Endothelial cell of umbilical vein (primary cell): ENCODE measurements around the gene SLC2A11. TPM values are rescaled to one million over a fixed set of nuclear protein-coding genes. Genes with fewer than 3 reads are reported as not detected.

Experiments used
- BruUV-seq: library from RNA; stranded (reverse); fragments of 400-500 nt; replicated peaks from 2 replicates; lab custom pipeline; 2021; lab: Mats Ljungman, UMichigan
- CTCF ChIA-PET: fragments of 300-600, 350-600 bp; sonication (Branson Sonifier 250); formaldehyde crosslinking; loops from one replicate; lab custom pipeline; 2021; ENCODE audit warnings: antibody characterized with exemption, inconsistent platforms; lab: Charles Lee
- POLR2A ChIA-PET: fragments of 300-600, 350-600 bp; sonication (Branson Sonifier 250); formaldehyde crosslinking; loops from one replicate; lab custom pipeline; 2021; ENCODE audit warnings: antibody characterized with exemption, inconsistent platforms; lab: Charles Lee
- DNase-seq: peaks from one replicate; pipeline ENCODE4 v3.0.0-alpha.2; 2011; ENCODE audit warnings: low read depth, low spot score
- FAIRE-seq: peaks from 2 replicates; lab custom pipeline; 2011; peaks lifted over from hg19 to GRCh38; lab: Jason Lieb, UNC
- H2AFZ ChIP-seq: 2 replicates; pipeline ENCODE4 v1.6.0; 2012; ENCODE audit warnings: low read depth, low read length, control low read depth, inconsistent platforms
- H3K27ac ChIP-seq: 2 replicates; pipeline ENCODE4 v1.5.1; 2011; ENCODE audit warnings: low read depth, mild to moderate bottlenecking, control low read depth, low read length, moderate library complexity; ENCODE audit not compliant: insufficient read depth
- H3K27me3 ChIP-seq, 2 experiments: 2 replicates each; pipeline versions ENCODE4 v1.6.0 to v1.6.1; 2011; ENCODE audit warnings: low read length in 2 of 2, mixed read lengths in 1 of 2; ENCODE audit not compliant: control insufficient read depth in 2 of 2, insufficient read depth in 2 of 2
- H3K36me3 ChIP-seq, 2 experiments: 2 replicates in 1 of 2; 3 replicates in 1 of 2; pipeline ENCODE4 v1.5.1; 2011; ENCODE audit warnings: low read length in 2 of 2, mild to moderate bottlenecking in 1 of 2, moderate library complexity in 1 of 2; ENCODE audit not compliant: control insufficient read depth in 2 of 2, insufficient read depth in 2 of 2; ENCODE audit errors: extremely low read depth in 1 of 2
- H3K4me1 ChIP-seq: 3 replicates; pipeline ENCODE4 v1.5.1; 2011; ENCODE audit warnings: mild to moderate bottlenecking, low read length; ENCODE audit not compliant: control insufficient read depth, insufficient read depth; ENCODE audit errors: extremely low read depth
- H3K4me2 ChIP-seq: 2 replicates; pipeline ENCODE4 v1.6.1; 2011; ENCODE audit warnings: low read length, control low read depth, mixed read lengths; ENCODE audit not compliant: insufficient read depth
- H3K4me3 ChIP-seq, 3 experiments: fragments of 200-600 bp in 1 of 3; sonication (generic), shearing (Covaris generic) in 1 of 3; replicated peaks in 1 of 3; 2 replicates each; pipeline ENCODE4 v1.5.1; 2011 to 2016; ENCODE audit warnings: control low read depth in 3 of 3, low read length in 3 of 3, mild to moderate bottlenecking in 2 of 3, inconsistent platforms in 1 of 3, low read depth in 1 of 3, moderate library complexity in 1 of 3; ENCODE audit not compliant: insufficient read depth in 1 of 3
- H3K79me2 ChIP-seq: 2 replicates; pipeline ENCODE4 v1.6.0; 2012; ENCODE audit warnings: low read length, inconsistent platforms; ENCODE audit not compliant: control insufficient read depth, insufficient read depth
- H3K9ac ChIP-seq: replicated peaks from 2 replicates; pipeline ENCODE3; 2011; ENCODE audit warnings: low read length, control low read depth; ENCODE audit not compliant: insufficient read depth; ENCODE audit errors: extremely low read depth
- H3K9me1 ChIP-seq: replicated peaks from 3 replicates; pipeline ENCODE4 v1.6.0; 2011; ENCODE audit warnings: mild to moderate bottlenecking, low read length; ENCODE audit not compliant: control insufficient read depth, insufficient read depth; ENCODE audit errors: extremely low read depth
- H3K9me3 ChIP-seq: replicated peaks from 2 replicates; pipeline ENCODE4 v1.5.1; 2012; ENCODE audit warnings: low read length, inconsistent platforms; ENCODE audit not compliant: control insufficient read depth, insufficient read depth
- H4K20me1 ChIP-seq: replicated peaks from 2 replicates; pipeline ENCODE3; 2011; ENCODE audit warnings: mild to moderate bottlenecking, low read length; ENCODE audit not compliant: control insufficient read depth, insufficient read depth; ENCODE audit errors: extremely low read depth
- CTCF ChIP-seq, 2 donors: IDR thresholded peaks; 1 replicate in 1 of 2; 2 replicates in 1 of 2; pipeline ENCODE4 v1.5.1; 2011; ENCODE audit warnings: low read length in 2 of 2, mild to moderate bottlenecking in 2 of 2, moderate library complexity in 2 of 2, control low read depth in 1 of 2, inconsistent platforms in 1 of 2, low read depth in 1 of 2; ENCODE audit not compliant: insufficient read depth in 1 of 2; ENCODE audit errors: extremely low read depth in 1 of 2
- GATA2 ChIP-seq: IDR thresholded peaks from 2 replicates; pipeline ENCODE4 v1.7.0; 2011; ENCODE audit warnings: low read depth, mild to moderate bottlenecking, moderate library complexity, mixed read lengths, low read length; ENCODE audit not compliant: insufficient read length, insufficient read depth
- MYC ChIP-seq: IDR thresholded peaks from one replicate; pipeline ENCODE4 v1.6.1; 2011; ENCODE audit warnings: mild to moderate bottlenecking, low read depth, low read length
- POLR2A ChIP-seq: IDR thresholded peaks from 2 replicates; pipeline ENCODE4 v1.6.1; 2012; ENCODE audit warnings: low read depth, mild to moderate bottlenecking, control low read depth, low read length
- POLR2AphosphoS5 ChIP-seq: IDR thresholded peaks from 2 replicates; pipeline ENCODE4 v1.6.1; 2012; ENCODE audit warnings: low read depth, mild to moderate bottlenecking, control low read depth, low read length, moderate library complexity; ENCODE audit not compliant: insufficient read depth
- dilution Hi-C: fragments of 300-500 bp; cut with MboI; formaldehyde crosslinking; loops from one replicate; pipeline ENCODE4 v1.15.0; 2019; ENCODE audit warnings: low sequenced_read_pairs; ENCODE audit not compliant: extremely low pct_ligation_motif_present
- intact Hi-C: fragments of 100-400 bp; cut with micrococcal nuclease; formaldehyde crosslinking; loops from one replicate; pipeline ENCODE4 v1.10.0; 2022
- polyA plus RNA-seq, 4 experiments: library from polyadenylated mRNA; depleted of rRNA in 3 of 4; stranded (reverse) in 3 of 4; unstranded in 1 of 4; fragments of >200 nt; gene quantifications; 2 replicates each; pipeline versions ENCODE4 v1.2.1 to v1.2.3, GENCODE V29; 2011 to 2012; ENCODE audit warnings: missing spikeins in 1 of 4
- total RNA-seq: library from RNA; stranded (reverse); gene quantifications from 2 replicates; pipeline ENCODE4 v1.2.3, GENCODE V29; 2021

SLC2A11 gene
- total and polyA plus RNA-seq, 2 donors (not counting 3 experiments of a cell fraction or from before 2014, with no cell fraction given): 4.2 to 4.6 TPM

- DNase-seq (peak; percentile 96), FAIRE-seq (peak; percentile 90)
- intact Hi-C loops: loop anchor here (1.0 kb wide), 2 partner anchors 20 to 32 kb away; no protein-coding TSS in a partner anchor
Observed at GRCh38 chr22:23893945-23894709, 36.5 kb downstream of the SLC2A11 start, which contains the start of gene MIF. Gene MIF (plus strand): TSS chr22:23894383. CDS start chr22:23894475, 92 bp downstream.

More at GRCh38 chr22:23893945-23894709, 36.5 kb downstream of the SLC2A11 start, which contains the start of gene MIF:
- no peaks in the 10 kb centered on the region for H4K20me1 ChIP-seq
- H2AFZ ChIP-seq: peak within 1 kb of the TSS; percentile 87
- H3K27me3 ChIP-seq: no peaks in the 10 kb centered on the region
- H3K4me3 ChIP-seq: peak within 1 kb of the TSS; percentile 69 to 91 (median 77)
- H3K9ac ChIP-seq: peak within 1 kb of the TSS; percentile 74
- H3K4me1 ChIP-seq: peaks cover 13% of the 10 kb centered on the region
- CTCF ChIA-PET: interaction anchor here (0.6 to 2.1 kb wide), 25 partner anchors 9 to 281 kb away, joined by 3 to 39 read pairs (median 5); partner anchors contain the start of gene SLC2A11
- H3K9me3 ChIP-seq: no peaks in the 10 kb centered on the region
- POLR2A ChIA-PET: interaction anchor here (0.7 to 1.4 kb wide), 3 partner anchors 16 to 36 kb away, joined by 4 to 10 read pairs (median 5); partner anchors contain the start of gene SLC2A11
- H3K79me2 ChIP-seq: peaks cover 20% of the 10 kb centered on the region
- dilution Hi-C loops: no loop called here
- H3K9me1 ChIP-seq: no peaks in the 10 kb centered on the region
- H3K4me2 ChIP-seq: peak within 1 kb of the TSS; percentile 66
- TF ChIP-seq GATA2 (no peak), MYC (no peak), POLR2A (peak; percentile 93), CTCF (IDR thresholded peaks at IDR 0.05; ENCODE audit: extremely low read depth in 1 of 2, insufficient read depth in 1 of 2, low read depth in 1 of 2, low read length in 2 of 2) (peak; percentile 89), POLR2AphosphoS5 (peak; percentile 91)
- H3K36me3 ChIP-seq: peaks cover 0 to 14% of the 10 kb centered on the region in 2 experiments
- BruUV-seq: no TSS peak
- H3K27ac ChIP-seq: peak within 1 kb of the TSS; percentile 45
